GM23338 (cell line): Measurements from ENCODE around the gene THAP6.
"Not testable (repeated sequence)": the region's sequence is repeated elsewhere in the genome, so short reads cannot be mapped to it uniquely, and the experiment has no call there.

ENCODE experiments used
- CREB1 ChIP-seq: fragments of 250-450 bp; sonication (Bioruptor Pico); IDR thresholded peaks from 2 replicates; pipeline ENCODE4 v1.5.0; 2020; ENCODE audit warnings: low read depth, mild to moderate bottlenecking, moderate library complexity
- CTCF ChIP-seq, 2 experiments: fragments of 200-600 bp in 1 of 2; sonication (generic) in 1 of 2; conservative IDR thresholded peaks; 2 replicates each; pipeline versions ENCODE4 v1.5.1 to v1.6.1; 2016 to 2017; ENCODE audit warnings: antibody characterized with exemption in 2 of 2, low read depth in 2 of 2, mild to moderate bottlenecking in 2 of 2, moderate library complexity in 1 of 2
- EZH2 ChIP-seq: fragments of 200-600 bp; sonication (generic); IDR thresholded peaks from one replicate; pipeline ENCODE4 v1.8.0; 2017; ENCODE audit warnings: antibody characterized with exemption, mild to moderate bottlenecking, low read depth; ENCODE audit not compliant: unreplicated experiment
- EZH2phosphoT487 ChIP-seq: fragments of 200-600 bp; sonication (generic); IDR thresholded peaks from one replicate; pipeline ENCODE4 v1.8.1; 2018; ENCODE audit warnings: antibody characterized with exemption; ENCODE audit not compliant: unreplicated experiment
- POLR2AphosphoS5 ChIP-seq: IDR thresholded peaks from 2 replicates; pipeline ENCODE4 v1.6.1; 2016; ENCODE audit warnings: antibody characterized with exemption, low read depth

GRCh38 chr4:75544220-75544619 is 29.9 kb downstream of the THAP6 start:
- not testable (repeated sequence) for TF ChIP-seq CTCF (conservative IDR thresholded peaks at IDR 0.05; ENCODE audit: low read depth in 2 of 2); EZH2phosphoT487; POLR2AphosphoS5; EZH2; CREB1 (CRISPR knock-in tag)
